HG02642 (cell line): ENCODE data around the gene MEOX1.

Source experiments
- ATAC-seq: cut with Tn5 transposase; IDR thresholded peaks from one replicate; pipeline ENCODE4 v1.9.1; 2021; ENCODE audit warnings: mild to moderate bottlenecking; ENCODE audit not compliant: unreplicated experiment, poor library complexity

MEOX1 gene

DNA sequence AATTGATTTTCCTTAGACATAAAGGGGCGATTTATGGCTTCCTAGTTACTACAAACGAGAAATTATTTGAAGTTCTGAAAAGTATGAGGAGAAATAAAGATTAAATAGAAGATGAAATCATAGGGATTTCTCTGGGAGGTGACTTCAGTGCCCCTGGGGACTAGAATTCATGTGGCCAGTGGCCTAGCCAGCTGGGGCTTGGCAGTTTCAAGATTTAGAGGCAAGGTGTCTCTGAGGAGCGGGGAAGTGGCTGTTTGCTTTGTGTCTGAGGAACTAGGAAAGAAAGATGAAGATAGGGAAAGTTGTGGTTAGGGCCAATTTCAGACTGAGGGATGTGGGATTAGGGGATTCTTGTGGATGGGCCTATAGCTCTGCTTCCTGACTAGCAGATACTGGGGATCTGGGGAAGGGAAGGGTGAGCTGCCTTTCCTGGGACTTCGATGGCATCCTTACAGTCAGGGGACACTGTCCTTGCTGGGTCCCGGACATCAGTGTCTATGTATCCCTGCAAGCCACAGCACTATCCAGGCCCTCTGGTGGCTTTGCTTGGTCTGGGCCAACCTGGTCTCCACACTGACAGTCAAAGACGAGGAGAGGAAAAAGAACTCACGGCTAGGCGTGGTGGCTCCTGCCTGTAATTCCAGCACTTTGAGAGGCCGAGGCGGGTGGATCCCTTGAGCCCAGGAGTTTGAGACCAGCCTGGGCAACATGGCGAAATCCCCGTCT, 22.4 kb upstream of the MEOX1 start:
- ATAC-seq, result no peak

DNA sequence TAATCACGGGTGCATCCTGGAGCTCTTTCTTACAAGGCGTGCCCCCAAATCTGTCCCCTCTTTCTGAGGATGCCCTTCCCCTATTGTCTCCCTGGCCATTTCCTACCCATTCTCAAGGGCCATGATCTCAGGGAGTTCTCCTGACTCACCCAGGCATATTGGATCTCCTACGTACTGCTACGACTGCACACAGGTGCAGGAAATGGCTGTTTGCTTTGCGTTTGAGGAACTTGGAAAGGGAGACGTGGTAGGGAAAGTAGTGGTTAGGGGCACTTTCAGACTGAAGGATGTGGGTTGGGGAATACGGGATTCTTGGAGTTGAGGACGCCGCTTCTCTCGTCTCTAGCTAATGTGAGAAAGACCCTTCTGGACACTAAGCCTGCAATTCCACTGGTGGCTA, 18.7 kb upstream of the MEOX1 start:
- no peak for ATAC-seq

DNA sequence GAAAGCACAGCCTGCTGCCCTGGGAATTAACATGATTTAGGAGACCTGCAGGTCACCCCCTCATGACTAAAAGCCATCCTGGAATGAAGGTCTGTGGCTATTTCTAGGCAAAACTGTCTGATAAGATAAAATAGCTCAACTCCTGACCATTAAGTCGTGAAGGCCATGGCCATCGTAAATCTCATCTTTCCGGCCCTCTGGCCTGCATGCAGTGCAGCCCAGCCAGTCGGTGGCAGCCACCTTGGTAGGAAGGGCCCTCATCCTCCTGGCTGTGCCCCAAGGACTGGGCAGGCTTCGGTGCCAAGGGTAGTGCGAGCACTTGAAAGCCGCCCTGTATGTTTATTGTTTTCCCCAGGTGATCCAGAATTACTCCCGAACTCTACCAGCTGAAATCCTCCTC, 18.2 kb upstream of the MEOX1 start:
- no peak for ATAC-seq

DNA sequence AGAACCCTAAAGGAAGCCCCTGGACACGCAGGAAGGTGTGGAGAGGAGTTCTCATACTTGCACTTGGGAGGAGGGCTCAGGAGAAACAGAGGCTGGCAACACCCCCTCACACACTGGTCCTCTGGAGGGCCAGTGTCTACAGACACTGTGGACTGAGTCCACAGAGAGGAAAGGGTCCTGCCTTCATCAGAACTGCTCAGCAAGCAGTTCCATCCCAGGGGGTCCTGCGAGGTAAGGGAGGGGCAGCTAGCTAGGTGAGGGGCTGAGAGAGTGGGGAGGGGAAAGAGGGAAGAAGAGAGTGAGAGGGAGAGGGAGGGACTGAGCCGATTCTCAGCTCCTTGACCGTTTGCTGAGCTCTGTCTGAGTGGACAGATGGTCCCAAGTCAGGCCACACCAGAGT, 17.7 kb upstream of the MEOX1 start:
- no peak for ATAC-seq

DNA sequence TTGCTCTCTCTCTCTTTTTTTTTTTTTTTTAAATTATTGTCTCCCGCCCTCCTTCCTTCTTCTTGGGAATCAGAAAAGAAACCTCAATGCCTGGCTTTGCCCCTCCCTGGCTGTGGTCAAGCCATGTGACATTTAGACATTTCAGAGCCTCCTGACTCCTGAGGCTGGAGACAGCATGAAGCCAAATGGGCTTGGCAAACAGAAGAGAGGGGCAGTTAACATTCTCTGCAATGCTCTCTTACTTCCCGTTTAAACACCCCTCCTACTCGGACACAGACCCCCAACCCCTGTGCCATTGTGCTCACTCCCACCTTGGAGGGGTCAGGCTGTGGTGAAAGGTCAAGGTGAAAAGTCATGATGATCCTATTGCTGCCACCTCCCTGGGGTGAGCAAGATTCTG, 14.7 kb upstream of the MEOX1 start:
- ATAC-seq, result no peak

DNA sequence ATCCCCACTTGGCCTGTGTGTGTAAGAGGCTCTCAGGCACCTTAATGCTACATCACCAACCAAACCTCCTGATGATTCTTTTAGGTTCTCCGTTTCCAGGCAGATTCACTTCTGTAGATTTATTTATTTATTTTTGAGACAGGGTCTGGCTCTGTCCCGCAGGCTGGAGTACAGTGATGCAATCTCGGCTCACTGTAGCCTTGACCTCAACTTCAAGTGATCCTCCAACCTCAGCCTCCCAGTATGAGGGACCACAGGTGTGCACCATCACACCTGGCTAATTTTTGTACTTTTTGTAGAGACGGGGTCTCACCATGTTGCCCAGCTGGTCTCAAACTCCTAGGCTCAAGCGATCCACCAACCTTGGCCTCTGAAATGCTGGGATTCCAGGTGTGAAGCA, 12.7 kb upstream of the MEOX1 start:
- no peak for ATAC-seq

DNA sequence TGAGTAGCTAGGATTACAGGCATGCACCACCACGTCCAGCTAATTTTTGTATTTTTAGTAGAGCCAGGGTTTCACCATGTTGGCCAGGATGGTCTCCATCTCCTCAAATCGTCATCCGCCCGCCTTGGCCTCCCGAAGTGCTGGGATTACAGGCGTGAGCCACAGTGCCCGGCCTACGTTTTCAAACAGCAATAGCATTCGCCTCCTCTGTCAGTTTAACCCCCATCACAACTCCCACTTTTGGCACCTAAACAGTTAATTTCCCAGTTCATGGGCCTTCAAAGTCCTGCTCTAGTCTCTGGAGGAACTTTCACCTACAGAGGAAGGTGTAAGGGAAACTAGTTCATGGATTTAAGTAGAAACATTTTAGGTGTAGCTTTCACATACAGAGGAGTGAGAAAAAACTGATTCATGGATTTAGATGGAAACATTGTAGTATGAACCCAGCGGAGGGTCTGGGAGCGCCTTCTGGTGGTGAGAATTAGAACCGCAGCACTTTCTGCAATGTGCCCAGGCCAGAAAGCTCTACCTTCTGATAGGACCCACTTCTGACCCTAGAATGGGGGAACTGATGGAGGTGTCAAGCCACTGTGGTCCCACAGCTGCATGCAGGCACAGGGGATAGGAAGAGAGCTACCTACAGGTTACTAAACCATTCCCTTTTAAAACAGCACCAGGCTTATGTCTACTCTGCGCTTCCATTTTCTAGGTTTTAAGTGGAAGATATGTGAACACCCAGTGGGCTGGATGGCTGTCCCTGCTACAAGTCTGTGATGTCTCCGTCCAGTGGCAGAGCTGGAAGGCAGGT, 12.0 kb upstream of the MEOX1 start:
- no peak for ATAC-seq

DNA sequence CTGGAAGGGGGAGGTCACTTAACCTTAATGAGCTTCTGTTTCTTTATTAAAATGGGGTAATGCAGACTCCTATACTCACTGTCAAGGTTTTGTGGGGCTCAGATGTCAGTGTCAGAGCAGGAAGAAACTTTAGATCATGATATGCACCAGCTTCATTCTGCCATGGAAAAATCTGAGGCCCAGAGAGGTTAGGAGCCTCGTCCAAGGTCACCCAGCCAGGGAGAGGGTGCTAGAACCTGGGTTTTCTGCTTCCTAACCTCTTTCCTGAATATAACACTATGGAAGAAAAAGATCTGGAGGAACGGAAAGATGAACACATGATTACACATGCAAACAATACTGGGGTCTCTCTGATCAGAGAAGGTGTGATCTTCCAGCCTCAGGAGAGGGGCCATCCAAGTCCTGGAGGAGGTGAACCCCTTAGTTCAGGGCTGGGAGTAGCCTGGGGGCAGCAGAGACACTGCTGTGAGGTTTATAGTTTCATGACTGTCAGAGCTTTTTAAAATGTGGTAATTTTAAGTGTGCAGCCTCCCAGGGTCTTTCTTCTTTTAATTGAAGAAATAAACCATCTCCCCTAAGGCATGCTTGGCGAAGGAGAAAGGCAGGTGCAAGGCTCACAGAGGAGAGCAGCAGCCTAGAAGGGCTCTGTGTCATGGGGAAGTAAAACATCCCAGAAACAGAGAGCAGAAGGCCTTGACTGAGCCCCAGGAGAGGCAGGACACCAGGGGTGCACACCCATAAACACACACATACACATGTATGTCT, 10.2 kb upstream of the MEOX1 start:
- no peak for ATAC-seq

DNA sequence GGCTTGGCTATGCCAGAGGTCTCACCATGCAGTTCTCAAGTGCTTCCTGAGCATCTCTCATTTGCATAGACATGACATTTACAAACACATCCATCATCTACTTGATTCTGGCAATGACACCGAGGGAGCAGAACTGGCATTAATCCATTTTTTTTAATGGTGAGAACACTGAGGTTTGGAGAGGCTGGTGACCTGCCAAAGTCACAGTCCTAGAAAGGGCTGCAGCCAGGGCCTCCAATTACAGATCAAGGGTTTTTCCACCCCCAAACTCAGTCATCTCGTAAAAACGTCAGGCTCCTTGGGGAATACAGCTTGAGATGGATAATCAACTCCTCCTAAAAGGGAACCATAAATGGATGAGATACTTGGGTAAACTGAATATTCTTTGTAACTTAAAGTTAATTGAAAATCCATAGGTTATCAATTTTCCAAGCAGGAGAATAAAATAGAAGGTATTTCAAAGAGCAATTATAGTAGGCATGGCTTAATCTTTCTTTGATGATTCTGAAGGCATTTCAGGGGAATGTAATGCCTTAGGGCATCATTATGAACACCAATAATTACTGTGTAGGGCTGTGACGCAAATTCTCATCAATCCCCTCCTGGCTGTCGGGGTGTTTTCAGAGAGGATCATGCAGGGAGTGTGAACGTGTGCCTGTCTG, 9.4 kb upstream of the MEOX1 start:
- no peak for ATAC-seq

DNA sequence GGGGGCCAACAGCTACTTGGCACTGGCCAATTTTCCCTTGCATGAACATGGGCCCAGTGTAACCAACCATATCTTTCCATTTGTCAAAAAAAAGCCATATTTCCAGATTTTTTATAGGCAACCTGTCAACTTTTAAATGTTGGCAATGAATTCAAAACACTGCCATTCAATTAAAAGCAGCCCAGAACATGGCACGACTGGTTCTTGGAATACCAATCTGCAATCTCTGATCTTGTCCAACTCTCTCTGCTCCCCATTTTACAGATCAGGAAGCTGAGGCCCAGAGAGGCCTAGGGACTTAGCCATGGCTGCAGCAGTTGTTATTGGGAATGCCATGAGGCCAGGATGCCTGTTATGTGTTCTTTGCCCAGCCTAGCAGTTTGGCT, 8.9 kb upstream of the MEOX1 start:
- no peak for ATAC-seq

DNA sequence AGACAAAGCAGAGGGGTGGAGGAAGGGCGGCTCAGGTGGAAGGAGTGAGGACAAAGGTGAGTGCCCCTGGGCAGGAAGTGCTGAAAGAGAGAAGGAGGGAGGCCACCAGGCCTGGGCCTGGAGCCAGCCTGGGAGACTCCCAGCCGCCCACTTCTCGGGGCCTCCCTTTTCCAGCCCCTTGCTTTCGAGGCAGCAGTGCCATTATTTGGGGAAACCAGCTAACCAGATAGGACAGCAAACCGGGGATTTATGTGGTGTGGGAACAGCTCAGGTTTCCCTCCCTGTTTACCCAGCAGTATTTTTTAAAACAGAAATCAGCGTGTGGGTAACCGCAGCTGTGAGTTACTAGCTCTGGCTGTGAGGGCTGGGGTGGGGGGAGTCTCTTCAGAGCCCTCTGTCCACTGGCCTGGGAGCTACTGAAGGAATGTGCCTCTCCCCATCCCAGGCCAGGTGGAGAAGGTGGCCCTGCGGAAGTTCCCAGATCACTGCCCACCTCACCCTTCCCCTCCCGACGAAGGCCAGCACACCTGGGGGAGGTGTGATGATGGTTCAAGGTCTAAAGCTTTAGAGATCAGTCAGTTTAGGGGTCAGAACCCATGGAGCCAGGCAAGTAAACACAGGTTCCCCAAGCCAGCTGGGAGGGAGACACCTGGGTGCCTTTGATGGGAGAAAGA, 8.4 kb upstream of the MEOX1 start:
- no peak for ATAC-seq

DNA sequence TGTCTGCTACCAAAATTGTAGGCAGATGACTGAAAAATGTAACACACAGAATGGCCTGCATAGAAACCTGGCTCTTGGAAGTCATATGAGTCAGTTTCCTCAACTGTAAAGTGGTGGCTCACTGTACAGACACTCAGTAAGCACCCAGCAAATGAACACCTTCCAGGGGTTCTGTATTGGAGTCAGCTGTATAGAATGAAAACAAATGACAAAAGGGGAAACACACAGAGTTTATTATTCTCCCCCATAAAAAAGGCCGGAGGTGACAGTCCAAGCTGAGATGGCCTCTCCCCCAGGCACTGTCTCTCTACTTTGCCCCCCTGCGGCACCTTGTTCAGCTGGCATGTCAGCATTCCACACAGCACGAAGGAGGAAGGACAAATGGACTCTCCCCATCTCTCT, 6.2 kb upstream of the MEOX1 start:
- no peak for ATAC-seq

DNA sequence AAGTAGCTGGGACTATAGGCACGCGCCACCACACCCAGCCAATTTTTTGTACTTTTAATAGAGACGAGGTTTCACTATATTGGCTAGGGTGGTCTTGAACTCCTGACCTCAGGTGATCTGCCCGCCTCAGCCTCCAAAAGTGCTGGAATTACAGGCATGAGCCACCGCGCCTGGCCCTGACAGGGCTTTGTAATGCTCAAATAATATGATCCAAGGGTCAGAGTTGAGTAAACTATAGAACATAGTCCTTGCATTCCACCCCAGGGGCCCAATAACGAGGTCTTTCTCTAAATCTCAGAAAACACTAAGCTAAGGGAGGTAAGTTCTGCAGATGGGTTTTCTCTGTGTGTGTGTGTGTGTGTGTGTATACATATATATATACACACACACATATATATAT, 5.8 kb upstream of the MEOX1 start:
- no peak for ATAC-seq

DNA sequence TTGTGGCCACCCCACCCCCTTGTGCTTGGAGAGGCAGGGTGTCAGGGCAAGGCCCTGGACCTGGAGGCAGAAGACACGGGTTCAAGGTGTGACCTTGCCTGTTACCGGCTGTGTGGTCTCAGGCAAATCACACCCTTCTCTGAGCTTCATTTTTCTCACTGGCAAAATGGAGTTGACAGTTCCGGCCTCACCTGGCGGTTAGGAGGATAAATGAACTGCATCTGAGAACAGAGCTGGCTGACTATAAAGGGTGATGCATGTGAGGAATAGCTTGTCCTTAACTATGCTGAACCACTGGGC, 4.2 kb upstream of the MEOX1 start:
- no peak for ATAC-seq

DNA sequence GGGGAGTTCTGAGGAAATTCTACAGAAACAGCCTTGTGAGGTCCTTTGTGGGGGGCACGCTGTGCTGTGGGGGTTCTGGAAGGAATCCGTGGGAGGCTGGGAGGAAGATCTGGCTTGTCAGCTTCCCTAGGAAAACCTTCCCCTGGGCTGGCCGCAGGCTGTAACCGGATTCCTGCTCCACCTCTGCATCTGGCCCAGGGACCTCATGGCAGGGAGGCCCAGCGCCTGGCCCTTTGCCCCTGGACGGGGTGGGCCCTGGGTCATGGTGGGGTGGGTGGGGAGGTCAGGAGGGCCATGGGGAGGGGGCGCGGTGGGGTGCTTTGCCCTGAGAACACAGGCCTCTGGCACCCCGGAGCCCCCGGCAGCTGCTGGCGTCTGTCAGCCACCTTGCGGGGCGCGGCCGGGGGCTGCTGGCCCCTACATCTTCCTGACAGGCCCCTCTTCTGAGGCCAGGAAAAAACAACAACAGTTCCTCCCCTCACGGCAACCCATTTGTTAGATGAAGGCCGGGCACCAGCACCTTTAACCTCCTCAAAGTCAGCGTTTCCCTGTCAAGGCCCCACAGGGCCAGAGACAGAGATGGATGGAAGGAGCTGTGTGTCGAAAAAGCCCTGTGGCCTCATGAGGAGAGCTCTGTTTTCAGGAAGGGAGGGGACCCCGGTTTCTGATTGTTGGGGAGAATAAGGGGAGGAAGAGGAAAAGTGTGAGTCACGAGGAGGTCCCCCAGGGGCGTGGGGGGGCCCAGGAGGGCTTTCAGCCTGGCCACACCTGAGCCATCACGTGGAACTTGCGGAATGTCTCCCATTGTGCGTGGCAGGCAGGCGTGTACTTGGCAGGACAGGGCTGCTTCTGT, 3.6 kb upstream of the MEOX1 start:
- ATAC-seq, result no peak

DNA sequence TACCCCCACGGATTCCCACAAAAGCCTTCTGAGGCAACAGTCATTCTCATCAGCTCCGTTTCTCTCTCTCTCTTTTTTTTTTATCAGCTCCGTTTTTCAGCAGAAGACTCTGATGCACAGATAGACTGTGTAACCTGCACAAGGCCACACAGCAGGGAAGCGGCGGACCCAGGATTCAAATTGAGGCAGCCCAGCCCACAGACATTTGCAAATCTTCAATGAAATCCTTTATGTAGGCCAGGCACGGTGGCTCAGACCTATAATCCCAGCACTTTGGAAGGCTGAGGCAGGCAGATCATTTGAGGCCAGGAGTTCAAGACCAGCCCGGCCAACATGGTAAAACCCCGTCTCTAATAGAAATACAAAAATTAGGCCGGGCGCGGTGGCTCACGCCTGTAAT, 2.4 kb upstream of the MEOX1 start:
- ATAC-seq, result no peak

DNA sequence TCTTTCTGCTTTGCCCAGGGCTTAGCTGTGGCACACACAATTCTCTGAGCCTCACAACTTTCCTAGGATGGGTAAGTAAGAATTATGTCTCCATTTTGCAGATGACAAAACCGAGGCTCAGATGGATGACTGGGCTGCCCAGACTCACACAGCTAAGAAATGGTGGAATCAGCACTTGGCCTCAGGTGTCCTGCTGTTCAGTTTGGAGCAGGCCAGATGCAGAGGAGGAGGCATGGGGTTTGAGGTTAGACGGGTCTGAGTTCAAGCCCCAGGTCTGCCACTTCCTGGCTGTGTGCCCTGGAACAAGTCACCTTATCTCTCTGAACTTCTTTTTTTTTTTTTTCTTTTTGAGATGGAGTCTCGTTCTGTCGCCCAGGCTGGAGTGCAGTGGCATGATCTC, 1.7 kb upstream of the MEOX1 start:
- no peak for ATAC-seq

DNA sequence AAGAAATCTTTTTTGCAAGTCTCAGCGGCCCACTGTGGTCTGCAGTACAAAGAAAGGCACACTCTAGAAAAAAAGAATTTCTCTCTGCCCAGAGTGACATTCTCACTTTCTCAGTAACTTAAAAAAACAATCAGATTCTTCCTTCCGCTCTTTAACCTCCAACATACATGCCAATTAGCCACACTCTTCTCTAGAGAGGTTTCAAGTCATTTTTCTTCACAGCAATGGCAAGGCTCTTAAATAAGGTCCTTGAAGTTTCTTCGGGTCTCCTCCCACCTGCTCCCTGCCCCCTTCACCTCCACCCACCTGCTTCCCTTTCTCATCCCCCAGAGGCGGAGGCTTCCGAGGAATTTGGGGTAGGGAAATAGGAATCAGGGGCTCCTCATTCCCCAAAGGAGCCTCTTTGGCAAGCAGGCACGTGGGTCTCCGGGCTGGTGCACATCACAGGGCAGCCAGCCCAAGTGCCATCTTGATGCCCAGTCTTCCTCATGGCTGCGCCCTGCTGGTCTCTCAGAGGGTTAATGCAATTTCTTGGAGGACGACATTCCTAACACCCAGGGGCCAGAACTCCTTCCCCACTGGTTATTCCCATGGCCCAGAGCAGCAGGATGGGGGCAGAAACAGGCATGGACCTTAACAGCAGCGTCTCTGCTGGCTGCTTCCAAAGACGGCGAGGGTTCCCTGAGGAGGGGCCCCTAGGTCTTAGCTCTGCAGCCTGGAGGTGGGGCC, 855 bp upstream of the MEOX1 start:
- no peak for ATAC-seq
